Measurements from ENCODE around the gene CENPE.

The CENPE gene

DNA sequence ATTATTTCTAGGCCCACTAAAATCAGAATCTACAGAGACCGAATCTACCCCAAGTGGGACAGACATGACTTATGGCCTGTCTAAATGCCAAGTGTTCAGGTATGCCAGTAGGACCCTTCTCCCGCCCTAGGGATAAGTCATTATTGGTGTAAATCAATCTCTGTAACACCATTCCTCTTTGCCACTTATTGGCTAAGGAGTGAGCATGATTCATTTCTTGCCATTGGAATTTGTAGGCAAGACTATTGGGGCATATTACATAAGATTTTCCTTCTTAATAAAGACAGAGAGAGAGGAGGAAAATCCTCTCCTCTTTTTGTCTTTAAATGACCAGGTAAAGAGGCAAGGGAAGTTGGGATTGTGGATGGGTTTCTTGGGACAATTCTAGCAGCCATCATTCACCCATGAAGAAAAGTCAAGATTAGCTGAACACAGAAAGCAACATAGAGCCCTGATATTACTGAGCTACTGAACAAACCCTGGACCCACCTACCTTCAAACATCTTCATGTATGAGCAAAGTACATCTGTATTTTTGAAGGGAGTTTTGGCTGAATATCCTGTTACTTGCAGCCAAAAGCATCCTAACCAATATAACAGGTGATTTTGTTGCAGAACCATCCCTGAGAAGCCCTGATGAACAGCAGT lies 124.2 kb downstream of the CENPE start:
- H3K4me3 ChIP-seq (replicated peaks; ENCODE audit: low read depth, low read length), result peak overlapping the region; percentile 83
- TF ChIP-seq, protein P1, sequence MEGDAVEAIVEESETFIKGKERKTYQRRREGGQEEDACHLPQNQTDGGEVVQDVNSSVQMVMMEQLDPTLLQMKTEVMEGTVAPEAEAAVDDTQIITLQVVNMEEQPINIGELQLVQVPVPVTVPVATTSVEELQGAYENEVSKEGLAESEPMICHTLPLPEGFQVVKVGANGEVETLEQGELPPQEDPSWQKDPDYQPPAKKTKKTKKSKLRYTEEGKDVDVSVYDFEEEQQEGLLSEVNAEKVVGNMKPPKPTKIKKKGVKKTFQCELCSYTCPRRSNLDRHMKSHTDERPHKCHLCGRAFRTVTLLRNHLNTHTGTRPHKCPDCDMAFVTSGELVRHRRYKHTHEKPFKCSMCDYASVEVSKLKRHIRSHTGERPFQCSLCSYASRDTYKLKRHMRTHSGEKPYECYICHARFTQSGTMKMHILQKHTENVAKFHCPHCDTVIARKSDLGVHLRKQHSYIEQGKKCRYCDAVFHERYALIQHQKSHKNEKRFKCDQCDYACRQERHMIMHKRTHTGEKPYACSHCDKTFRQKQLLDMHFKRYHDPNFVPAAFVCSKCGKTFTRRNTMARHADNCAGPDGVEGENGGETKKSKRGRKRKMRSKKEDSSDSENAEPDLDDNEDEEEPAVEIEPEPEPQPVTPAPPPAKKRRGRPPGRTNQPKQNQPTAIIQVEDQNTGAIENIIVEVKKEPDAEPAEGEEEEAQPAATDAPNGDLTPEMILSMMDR (IDR thresholded peaks at IDR 0.05; ENCODE audit: low read depth, low read length, missing control alignments), result no peak

DNA sequence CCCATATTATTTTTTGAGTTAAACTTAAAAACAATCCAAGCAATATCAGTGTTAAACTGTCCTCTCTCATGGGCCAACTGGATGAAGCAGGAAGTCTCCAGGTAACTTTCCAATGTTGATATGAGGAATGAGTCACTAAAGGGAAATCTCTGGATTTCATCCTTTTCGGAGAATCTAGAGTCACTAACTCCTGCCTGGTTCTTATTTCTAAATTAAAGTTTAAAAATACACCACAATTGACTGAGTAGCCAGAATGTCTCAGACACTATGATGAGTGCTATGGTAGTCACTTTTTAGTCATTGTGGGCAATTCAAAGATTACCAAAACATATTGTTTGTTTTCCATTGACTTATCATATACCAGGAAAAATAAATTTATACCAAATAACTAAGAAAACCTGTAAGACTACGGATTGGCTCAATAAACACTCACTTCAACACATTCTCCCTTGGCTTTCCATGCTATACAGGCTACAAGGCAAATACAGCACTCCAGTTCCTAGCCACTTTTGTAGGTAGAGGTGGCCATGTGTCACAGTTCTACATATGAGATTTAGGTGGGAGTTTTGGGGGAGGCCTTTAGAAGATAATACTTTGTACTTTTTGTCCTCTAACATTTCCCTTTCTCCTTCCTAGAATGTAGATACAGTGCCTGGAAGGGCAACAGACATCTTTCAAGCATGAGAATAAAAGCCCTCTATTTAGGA lies 130.1 kb downstream of the CENPE start:
- H3K4me3 ChIP-seq (replicated peaks; ENCODE audit: low read depth, low read length), result no peak overlapping the region
- DNase-seq (ENCODE audit: extremely low read depth, low read depth), result no peak
- TF ChIP-seq, protein P1 (IDR thresholded peaks at IDR 0.05; ENCODE audit: low read depth, low read length, missing control alignments), result no peak

More for the DNA sequence above, 124.2 kb downstream of the CENPE start:
- DNase-seq (ENCODE audit: extremely low read depth, low read depth), result no peak

DNA sequence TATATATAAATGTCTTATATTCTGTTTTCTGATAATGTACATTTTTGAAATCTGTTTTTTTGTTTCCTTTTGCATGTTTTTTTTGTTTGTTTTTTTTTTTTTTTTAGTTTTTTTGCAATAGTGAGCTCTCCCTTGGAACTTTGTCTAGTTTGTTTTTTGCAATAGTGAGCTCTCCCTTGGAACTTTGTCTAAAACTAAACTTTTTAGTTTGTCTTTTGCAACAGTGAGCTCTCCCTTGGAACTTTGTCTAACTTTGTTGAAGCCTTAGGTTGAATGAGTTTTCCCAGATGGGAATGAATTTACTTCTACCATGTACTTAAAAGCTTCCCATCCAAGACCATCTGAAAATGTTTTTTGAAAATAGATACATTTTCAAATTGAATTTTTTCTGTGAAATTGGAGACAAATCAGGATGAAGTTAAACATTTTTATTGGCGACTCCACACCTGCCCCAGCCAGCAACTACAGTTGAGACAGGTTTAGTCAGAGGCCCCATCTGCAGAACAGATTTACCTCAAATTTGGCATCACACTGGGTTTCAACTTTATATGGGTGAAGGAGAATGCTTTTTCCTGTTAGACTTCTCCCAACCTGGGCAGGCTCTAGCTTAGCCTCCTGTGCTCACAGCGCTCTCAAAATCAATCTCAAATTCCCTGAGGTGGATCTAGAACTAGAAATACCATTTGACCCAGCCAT lies 137.5 kb downstream of the CENPE start:
- no peak overlapping the region for H3K4me3 ChIP-seq (replicated peaks; ENCODE audit: low read depth, low read length)
- TF ChIP-seq, protein P1 (IDR thresholded peaks at IDR 0.05; ENCODE audit: low read depth, low read length, missing control alignments), result no peak
- no peak for DNase-seq (ENCODE audit: extremely low read depth, low read depth)
